GM12878 (cell line): Measurements from ENCODE around the gene FAM83G. TPM values are rescaled to one million over a fixed set of nuclear protein-coding genes. Genes with fewer than 3 reads are reported as not detected.

Experiments
- ATF2 ChIP-seq: IDR thresholded peaks from 2 replicates; pipeline ENCODE4 v1.6.1; 2012; ENCODE audit warnings: low read length, inconsistent platforms
- BACH1 ChIP-seq: fragments of 450-650 bp; IDR thresholded peaks from 2 replicates; pipeline ENCODE4 v1.6.1; 2017; ENCODE audit warnings: mild to moderate bottlenecking, borderline replicate concordance
- CBFB ChIP-seq: IDR thresholded peaks from 2 replicates; pipeline ENCODE4 v1.6.1; 2016; ENCODE audit warnings: antibody characterized with exemption, low read depth
- CBX3 ChIP-seq: fragments of 200-600 bp; sonication (generic); IDR thresholded peaks from 2 replicates; pipeline ENCODE4 v1.6.1; 2016; ENCODE audit warnings: low read depth, borderline replicate concordance
- CHD2 ChIP-seq: IDR thresholded peaks from 2 replicates; pipeline ENCODE4 v1.6.1; 2011; ENCODE audit warnings: low read depth, low read length, improper control_type of control experiment, borderline replicate concordance
- GABPA ChIP-seq: IDR thresholded peaks from 2 replicates; pipeline ENCODE4 v1.6.1; 2014; ENCODE audit warnings: antibody characterized with exemption, low read depth, mild to moderate bottlenecking, inconsistent platforms
- MLLT1 ChIP-seq: fragments of 450-650 bp; IDR thresholded peaks from 2 replicates; pipeline ENCODE4 v1.6.1; 2016; ENCODE audit warnings: mild to moderate bottlenecking
- MTA3 ChIP-seq: IDR thresholded peaks from 2 replicates; pipeline ENCODE4 v1.6.1; 2012; ENCODE audit warnings: low read length, inconsistent platforms, borderline replicate concordance
- MXI1 ChIP-seq: fragments of 150-350 bp; IDR thresholded peaks from 2 replicates; pipeline ENCODE4 v1.6.1; 2011; ENCODE audit warnings: low read depth, mild to moderate bottlenecking, inconsistent platforms, low read length, improper control_type of control experiment
- NKRF ChIP-seq: fragments of 450-650 bp; conservative IDR thresholded peaks from 2 replicates; pipeline ENCODE4 v1.6.1; 2017; ENCODE audit warnings: mild to moderate bottlenecking, moderate library complexity
- NR2F1 ChIP-seq: fragments of 450-650 bp; conservative IDR thresholded peaks from 2 replicates; pipeline ENCODE4 v1.6.1; 2017; ENCODE audit warnings: mild to moderate bottlenecking
- NRF1 ChIP-seq: conservative IDR thresholded peaks from 2 replicates; pipeline ENCODE4 v1.6.1; 2011; ENCODE audit warnings: mild to moderate bottlenecking, low read depth, low read length, improper control_type of control experiment
- POLR2A ChIP-seq: IDR thresholded peaks from 2 replicates; pipeline ENCODE4 v1.6.1; 2011; ENCODE audit warnings: low read depth, mild to moderate bottlenecking, low read length
- POU2F2 ChIP-seq: IDR thresholded peaks from 3 replicates; pipeline ENCODE4 v1.6.1; 2011; ENCODE audit warnings: low read depth, mild to moderate bottlenecking, low read length, borderline replicate concordance
- RAD21 ChIP-seq: IDR thresholded peaks from 2 replicates; pipeline ENCODE4 v1.6.1; 2011; ENCODE audit warnings: mild to moderate bottlenecking, low read depth, low read length, moderate library complexity; ENCODE audit not compliant: insufficient read depth
- RELB ChIP-seq: fragments of 450-650 bp; IDR thresholded peaks from 2 replicates; pipeline ENCODE4 v1.6.1; 2017; ENCODE audit warnings: low read depth, mild to moderate bottlenecking, moderate library complexity
- RUNX3 ChIP-seq: IDR thresholded peaks from 2 replicates; pipeline ENCODE4 v1.6.1; 2012; ENCODE audit warnings: low read length, inconsistent platforms
- SMARCA5 ChIP-seq: fragments of 450-650 bp; IDR thresholded peaks from 2 replicates; pipeline ENCODE4 v1.6.1; 2017; ENCODE audit warnings: mild to moderate bottlenecking
- SREBF2 ChIP-seq: IDR thresholded peaks from 2 replicates; pipeline ENCODE4 v1.6.1; 2012; ENCODE audit warnings: mild to moderate bottlenecking, low read length
- SUPT20H ChIP-seq: IDR thresholded peaks from 2 replicates; pipeline ENCODE4 v1.6.1; 2011; ENCODE audit warnings: low read depth, mild to moderate bottlenecking, low read length, moderate library complexity, borderline replicate concordance; ENCODE audit not compliant: control insufficient read depth
- TCF3 ChIP-seq: IDR thresholded peaks from 2 replicates; pipeline ENCODE4 v1.6.1; 2012; ENCODE audit warnings: low read depth, mild to moderate bottlenecking, low read length, borderline replicate concordance; ENCODE audit not compliant: insufficient read depth
- ZBED1 ChIP-seq: IDR thresholded peaks from 2 replicates; pipeline ENCODE4 v1.6.1; 2016; ENCODE audit warnings: borderline replicate concordance
- ZNF217 ChIP-seq: fragments of 450-650 bp; IDR thresholded peaks from 2 replicates; pipeline ENCODE4 v1.6.1; 2017; ENCODE audit warnings: antibody characterized with exemption, mild to moderate bottlenecking
- ZNF24 ChIP-seq: fragments of 450-650 bp; IDR thresholded peaks from 2 replicates; pipeline ENCODE4 v1.6.1; 2017; ENCODE audit warnings: antibody characterized with exemption, mild to moderate bottlenecking
- polyA plus RNA-seq, 11 experiments: library from polyadenylated mRNA; depleted of rRNA in 4 of 11; unstranded in 6 of 11; stranded (reverse) in 5 of 11; fragments of >200 nt; fragmentation: Nextera tagmentation in 4 of 11; fragmentation: Illumina TruSeq in 1 of 11; extraction: Ambion mirVana in 4 of 11; extraction: Trizol in 1 of 11; gene quantifications; 1 replicate in 1 of 11; 2 replicates in 10 of 11; pipeline versions ENCODE4 v1.2.1 to v1.2.3, GENCODE V29; 2011 to 2016; ENCODE audit warnings: inconsistent platforms in 2 of 11, missing spikeins in 2 of 11, low read depth in 1 of 11
- total RNA-seq, 4 experiments: library from RNA; depleted of rRNA in 3 of 4; stranded (reverse); fragments of >200 nt in 3 of 4; fragmentation: Illumina TruSeq in 1 of 4; extraction: Trizol in 1 of 4; gene quantifications; 2 replicates each; pipeline versions ENCODE4 v1.2.1 to v1.2.3, GENCODE V29; 2013 to 2021

The FAM83G gene
- total and polyA plus RNA-seq, 10 of the 15 experiments (the other 5 are each of a cell fraction or from before 2014, with no cell fraction given), result 0.03 to 16.7 (median 6.5) TPM

- TF ChIP-seq MLLT1 (peak; percentile 71), CBFB (0 out of 2 replicates have a peak, but pooled peaks have one; percentile 48), NKRF (no peak), CBX3 (no peak), RUNX3 (peak; percentile 78), ATF2 (peak; percentile 90), GABPA (peak; percentile 65), POU2F2 (peak; percentile 69; the same call in 1 of the 3 replicates), ZNF24 (peak; percentile 13; the same call in 1 of the 2 replicates), RELB (peak; percentile 92), NRF1 (no peak), MXI1 (no peak), NR2F1 (0 out of 2 replicates have a peak, but pooled peaks have one; percentile 45), RAD21 (0 out of 2 replicates have a peak, but pooled peaks have one; percentile 5), POLR2A (no peak), SMARCA5 (no peak; the same call in 1 of the 2 replicates), MTA3 (peak; percentile 80; the same call in 1 of the 2 replicates), SREBF2 (no peak), CHD2 (peak; percentile 48; the same call in 1 of the 2 replicates), ZBED1 (0 out of 2 replicates have a peak, but pooled peaks have one; percentile 21), BACH1 (peak; percentile 78; the same call in 1 of the 2 replicates), ZNF217 (peak; percentile 87; the same call in 1 of the 2 replicates), TCF3 (no peak), SUPT20H (no peak)
These were observed 82.6 kb downstream of the FAM83G start (continued) for GRCh38 chr17:18921912-18922451.
